GM18858 (cell line): Measurements from ENCODE around the gene BABAM2.

Experiments
- ATAC-seq: cut with Tn5 transposase; IDR thresholded peaks from one replicate; pipeline ENCODE4 v1.9.1; 2021; ENCODE audit not compliant: unreplicated experiment

BABAM2 gene

DNA sequence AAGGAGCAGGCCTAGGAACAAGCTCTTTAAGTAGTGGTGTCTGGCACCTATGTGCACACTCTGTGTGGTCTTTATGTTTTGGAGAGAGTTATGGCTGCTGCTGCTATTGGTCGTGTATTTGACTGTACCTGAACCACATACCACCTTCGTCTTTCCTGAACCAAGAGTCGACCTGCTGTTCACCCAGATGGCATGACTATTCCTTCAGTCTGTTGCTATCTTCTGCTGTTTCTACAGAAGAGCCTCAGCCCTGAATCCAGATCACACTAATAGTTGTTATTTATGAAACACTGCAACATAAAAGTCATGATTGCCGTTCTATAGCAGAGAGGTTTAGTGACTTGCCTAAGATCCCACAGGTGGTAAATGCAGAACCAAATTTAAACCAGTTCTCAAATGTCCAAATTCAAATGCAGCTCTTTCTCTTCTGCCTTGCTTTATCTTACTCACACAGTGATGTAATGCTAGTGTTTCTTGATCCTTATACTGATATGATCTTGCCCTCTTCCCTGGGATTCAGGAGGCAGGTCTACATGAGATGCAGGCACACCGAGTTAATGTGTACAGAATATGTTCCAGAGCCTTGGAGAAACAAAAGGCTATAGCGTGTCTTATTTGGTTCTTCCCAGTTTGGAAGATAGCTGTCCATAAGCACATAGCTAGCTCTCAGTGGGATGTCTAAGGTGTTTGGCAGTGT is 380.1 kb downstream of the BABAM2 start:
- ATAC-seq = no peak

- ATAC-seq = no peak
Measured at GRCh38 chr2:28271231-28271918, 380.8 kb downstream of the BABAM2 start.

DNA sequence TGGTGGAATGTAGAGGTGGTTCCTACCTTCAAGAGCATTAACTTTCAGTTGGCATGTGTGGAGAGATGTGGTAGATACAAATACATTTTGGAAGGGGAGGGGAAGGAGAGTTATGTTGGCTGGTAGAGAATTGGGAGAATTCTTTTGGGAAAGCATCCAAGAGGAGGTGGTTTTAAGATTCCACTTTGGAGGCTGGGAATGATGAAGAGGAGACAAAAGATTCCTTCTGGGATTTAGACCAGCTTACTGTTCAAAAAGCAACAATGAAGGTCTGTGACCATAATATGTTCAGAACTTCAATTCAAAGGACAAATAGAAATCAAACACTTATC is 381.4 kb downstream of the BABAM2 start:
- ATAC-seq = no peak

GRCh38 chr2:28273751-28274150 is 383.2 kb downstream of the BABAM2 start:
- ATAC-seq = no peak

DNA sequence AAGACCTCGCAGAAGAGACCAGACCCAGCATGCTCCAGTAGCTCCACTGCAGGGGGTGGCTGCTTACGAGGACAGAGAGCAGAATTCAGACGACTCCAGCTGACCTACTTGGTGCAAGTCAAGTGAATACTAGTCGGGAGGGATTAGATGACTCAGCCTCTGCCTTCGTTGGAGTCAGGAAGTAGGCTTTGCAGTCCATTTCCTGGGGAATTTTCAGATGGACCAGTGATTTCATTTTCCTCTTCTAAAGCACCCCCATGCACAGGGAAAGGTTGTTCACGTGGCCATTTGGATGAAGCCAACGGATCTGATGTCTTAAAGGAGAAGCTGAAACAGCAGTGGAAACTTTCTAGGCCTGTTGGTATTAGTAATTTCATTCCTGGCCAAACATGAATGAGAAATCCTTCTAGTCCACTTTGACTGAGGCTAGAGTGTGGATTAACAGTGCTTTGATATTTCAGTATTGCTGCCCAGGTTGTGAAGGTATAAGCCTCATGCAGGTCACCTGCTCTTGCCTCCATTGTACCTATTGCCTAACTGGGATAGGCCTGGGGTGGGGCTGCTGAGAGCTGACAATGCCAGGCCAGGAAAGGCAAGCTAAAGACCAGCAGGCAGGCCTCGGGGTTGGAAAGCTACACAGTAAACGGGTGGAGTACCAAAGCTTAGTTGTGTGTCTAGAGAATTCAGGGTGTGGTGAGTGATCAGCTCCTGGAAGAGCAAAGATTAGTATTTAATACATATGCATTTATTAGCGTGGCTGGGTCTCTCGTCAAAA is 384.6 kb downstream of the BABAM2 start:
- ATAC-seq = no peak

- peak; percentile 58 for ATAC-seq
Measured at GRCh38 chr2:28276076-28276618, 385.6 kb downstream of the BABAM2 start.

DNA sequence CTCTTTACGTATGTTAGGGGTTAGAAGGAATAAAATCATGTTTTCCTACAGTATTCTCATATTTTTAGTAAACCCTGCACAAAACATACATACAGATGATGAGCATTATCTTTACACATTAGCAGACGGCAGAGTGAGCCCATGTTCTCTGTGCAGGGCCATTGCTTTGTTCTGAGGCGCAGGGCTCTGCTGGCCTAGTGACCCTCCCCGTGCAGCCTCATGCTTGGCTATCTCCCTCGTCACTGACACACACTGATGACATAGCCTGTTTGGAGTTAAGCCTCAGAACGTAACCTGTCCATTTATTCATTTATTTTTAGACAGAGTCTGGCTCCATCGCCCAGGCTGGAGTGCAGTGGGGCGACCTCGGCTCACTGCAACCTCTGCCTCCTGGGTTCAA is 386.3 kb downstream of the BABAM2 start:
- no peak for ATAC-seq

DNA sequence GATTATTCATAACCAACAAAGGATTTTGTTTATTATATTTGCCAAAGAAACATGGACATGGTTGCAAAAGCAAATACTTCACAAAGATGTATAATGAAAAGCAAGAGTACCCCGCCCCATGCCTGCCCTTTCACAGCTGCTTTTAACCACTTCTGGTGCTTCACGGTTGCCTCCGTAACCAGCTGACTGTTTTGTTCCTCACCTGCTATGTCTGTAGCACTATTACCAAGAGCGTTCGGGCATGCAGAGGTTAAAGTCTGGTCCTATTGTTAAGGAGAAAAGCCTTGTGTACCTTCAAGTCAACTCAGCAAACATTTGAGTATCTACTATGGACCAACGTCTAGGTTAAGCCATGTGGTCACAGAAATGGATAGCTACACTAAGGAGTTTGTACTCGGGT is 386.9 kb downstream of the BABAM2 start:
- no peak for ATAC-seq

DNA sequence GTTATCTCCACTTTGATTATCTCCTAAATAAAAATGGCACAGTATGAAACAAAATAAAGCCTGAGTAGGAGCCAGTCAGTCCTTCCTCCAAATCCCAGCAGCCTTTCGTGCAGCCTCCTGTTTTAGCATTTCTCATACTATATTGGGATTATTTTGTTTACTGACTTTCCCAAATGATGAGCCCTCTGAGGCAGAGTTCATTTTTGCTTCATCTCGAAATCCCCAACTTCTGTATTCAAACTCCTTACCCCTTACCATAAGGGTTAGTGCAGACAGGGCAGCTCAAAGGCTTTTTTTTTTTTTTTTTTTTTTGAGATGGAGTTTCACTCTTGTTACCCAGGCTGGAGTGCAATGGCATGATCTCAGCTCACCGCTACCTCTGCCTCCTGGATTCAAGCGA is 388.8 kb downstream of the BABAM2 start:
- ATAC-seq = no peak

DNA sequence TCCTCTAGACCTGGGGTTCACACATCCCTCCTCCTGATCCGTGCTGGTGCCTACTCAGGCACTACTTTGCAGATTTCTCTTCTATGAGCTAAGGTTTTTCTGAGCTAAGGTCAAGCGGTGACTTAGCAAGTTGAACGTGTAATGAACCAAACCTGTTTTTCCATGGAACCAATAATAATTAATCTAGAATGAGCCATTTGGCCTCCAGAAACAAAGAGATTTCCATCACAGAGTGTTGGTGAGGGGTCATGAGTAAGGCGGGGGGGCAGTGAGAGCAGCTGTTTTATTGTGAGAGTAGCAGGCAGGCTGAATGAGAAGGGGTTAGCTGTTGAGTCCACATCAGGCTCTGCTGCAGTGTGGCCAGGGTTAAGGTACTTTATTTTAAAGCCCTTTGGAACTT is 390.1 kb downstream of the BABAM2 start:
- ATAC-seq = no peak

DNA sequence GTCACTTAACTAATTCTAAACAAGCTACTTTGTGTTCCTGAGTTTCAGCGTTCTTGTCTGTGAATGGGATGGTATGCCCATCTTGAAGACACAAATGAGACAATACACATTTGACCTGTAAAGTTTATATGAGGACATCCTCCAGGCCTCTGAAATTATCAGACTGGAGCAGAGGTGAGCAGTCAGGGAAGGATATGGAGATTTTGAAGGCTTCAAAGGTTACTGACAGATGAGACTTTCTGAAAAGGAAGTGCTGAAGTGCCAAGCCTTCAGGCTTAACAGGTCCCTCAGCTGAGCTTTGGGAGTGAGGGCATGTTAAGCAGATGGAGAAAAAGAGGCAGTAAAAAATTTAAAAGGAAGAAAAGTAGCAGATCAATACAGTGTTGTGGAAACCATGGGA is 391.2 kb downstream of the BABAM2 start:
- no peak for ATAC-seq

DNA sequence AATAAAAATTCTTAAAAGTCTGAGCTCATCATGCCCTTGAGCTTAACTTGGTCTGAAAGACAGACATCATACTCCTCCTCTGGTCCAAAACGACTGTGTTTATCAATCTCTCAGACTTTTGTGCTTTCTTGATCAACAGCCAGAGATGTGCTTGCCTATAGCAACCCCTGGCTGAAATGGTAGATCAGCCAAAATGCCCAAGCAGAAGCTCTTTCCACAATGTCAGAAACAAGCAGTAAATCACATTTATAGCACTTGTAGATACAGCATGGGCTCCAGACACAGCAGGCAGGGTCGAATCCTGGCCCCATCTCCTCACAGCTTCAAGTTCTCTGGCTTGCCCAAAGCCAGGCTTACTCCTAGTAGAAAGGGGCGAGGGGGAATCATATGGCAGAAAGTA is 391.7 kb downstream of the BABAM2 start:
- ATAC-seq = no peak

DNA sequence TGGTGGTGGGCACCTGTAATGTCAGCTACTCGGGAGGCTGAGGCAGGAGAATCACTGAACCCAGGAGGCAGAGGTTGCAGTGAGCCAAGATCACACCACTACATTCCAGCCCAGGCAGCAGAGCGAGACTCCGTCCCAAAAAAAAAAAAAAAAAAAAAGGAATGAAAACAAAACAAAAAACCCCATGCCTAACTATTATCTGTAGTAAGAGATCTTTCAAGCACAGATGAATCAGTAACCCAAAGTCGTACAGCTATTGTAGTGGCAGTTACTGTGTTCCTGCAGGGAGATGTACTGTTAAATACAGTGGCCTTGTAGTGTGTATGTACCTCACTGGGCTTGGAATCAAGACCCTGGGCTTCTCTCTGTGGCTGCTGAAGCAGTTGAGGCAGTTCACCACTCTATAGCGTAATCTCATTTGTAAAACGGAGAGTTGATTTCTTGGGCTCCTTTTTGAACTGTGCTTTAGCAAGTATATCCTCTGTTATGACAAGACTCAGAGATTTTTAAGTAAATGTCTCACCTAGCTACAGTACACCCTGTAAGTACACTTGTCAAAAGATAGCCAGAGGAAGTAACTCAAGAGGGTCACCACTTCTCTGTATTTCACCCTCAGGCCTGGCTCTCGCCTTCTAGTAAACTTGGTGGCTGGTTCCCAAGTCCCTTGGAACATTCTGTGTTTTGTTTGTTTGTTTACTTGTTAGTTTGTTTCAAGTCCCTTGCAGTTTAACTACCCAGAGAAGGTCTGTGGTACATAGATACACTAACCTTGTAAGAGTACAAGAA is 392.5 kb downstream of the BABAM2 start:
- ATAC-seq = no peak

DNA sequence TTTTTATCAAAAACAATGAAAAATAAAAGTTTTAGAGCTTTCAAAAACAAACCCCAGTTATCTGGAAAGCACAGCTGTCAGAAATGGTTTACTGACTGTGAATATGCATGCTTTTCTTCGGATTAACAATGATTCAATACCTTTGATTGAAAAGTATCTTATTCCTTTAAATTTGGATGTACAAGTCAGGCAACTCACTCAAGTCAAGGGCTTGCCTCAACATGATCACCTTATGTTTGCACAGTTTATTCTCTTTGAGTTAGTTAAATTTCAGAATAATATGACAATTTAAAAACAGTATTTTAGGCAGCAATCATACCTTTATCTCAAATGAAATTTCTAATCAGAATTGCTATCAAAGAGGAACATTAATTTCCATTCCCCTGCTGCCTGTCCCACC is 393.3 kb downstream of the BABAM2 start:
- no peak for ATAC-seq

- no peak for ATAC-seq
Measured at GRCh38 chr2:28286678-28287077, 396.1 kb downstream of the BABAM2 start.

GRCh38 chr2:28287256-28287915 is 396.9 kb downstream of the BABAM2 start:
- ATAC-seq = no peak

DNA sequence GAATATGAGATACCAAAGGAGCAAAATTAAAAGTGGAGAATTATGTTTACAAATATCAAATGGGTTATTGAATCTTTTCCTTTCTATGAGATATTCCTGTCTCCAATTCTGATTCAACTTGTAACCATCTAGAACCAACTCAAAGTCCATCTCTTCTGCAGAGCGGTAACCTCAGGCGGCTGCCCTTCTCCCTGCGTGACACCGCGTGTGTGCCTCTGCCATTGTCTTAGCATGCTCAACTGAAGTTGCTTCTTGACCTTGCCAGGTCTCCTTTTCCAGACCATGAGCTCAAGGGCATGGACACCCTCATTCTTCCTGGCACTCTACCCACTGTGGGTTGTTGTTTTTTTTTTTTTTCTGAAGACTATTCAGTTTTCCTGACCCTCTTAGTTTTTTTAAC is 398.1 kb downstream of the BABAM2 start:
- no peak for ATAC-seq

DNA sequence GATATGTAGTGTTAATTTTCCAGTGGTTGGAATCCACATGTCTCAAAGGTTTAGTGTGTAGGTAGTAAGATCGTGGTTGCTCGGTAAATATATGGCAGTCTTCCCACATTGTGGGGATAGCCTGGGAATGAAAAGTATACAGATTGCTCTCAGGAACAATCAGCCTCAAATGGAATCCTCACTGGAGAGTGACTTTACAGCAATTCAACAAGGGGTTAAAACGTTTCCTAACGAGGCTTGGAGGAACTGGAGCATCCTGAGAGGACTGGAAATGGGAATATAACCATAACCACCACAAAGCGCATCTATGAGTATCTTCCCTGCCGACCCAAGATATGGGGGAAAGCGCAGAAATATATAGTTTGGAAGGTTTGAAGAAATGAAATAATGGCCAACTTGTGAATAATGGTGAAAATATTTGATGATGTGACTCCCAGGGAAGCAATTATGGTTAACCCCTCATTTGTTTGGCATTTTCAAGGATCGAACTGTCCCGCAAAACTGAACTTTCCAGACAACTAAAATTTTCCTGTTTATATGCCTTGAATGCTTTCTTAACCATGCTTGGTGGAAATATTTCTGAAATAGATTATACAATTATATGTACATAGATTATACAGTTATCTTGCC is 401.4 kb downstream of the BABAM2 start:
- ATAC-seq = no peak

DNA sequence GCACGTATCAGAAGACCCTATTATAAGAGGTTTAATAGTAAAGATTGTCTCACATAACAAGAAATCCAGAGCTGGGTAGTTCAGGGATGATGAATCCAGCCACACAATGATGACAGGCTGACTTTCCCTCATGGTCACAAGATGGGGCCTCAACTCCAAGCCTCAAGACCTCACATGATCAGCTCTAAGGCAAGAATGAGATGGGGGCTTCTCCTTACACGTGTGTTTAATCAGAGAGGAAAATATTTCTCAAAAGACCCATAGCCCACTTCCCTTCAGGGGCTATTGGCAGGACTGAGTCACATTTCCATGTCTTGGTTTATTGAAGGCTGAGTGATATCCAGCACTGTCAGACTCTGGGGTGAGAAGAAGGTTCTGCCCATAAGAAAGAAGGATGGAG is 402.0 kb downstream of the BABAM2 start:
- no peak for ATAC-seq

GRCh38 chr2:28293416-28293815 is 402.9 kb downstream of the BABAM2 start:
- no peak for ATAC-seq
